Prostate gland (tissue), 2 donors: ENCODE measurements around the gene GNPTAB.

Experiments used
- POLR2A ChIP-seq: fragments of 450-650 bp; IDR thresholded peaks from one replicate; pipeline ENCODE4 v1.6.1; 2016; ENCODE audit warnings: antibody characterized with exemption, mild to moderate bottlenecking
- POLR2AphosphoS5 ChIP-seq: sonication (generic); formaldehyde crosslinking; IDR thresholded peaks from one replicate; pipeline ENCODE4 v1.6.1; 2017; ENCODE audit warnings: antibody characterized with exemption
- TF ChIP-seq, protein P1 (sequence below), 4 experiments: fragments of 200-600 bp in 2 of 4; fragments of 450-650 bp in 2 of 4; sonication (generic) in 2 of 4; IDR thresholded peaks; 1 replicate in 3 of 4; 2 replicates in 1 of 4; pipeline ENCODE4 v1.5.1; 2016 to 2019; ENCODE audit warnings: antibody characterized with exemption in 4 of 4, mild to moderate bottlenecking in 2 of 4, moderate library complexity in 2 of 4

DNA sequence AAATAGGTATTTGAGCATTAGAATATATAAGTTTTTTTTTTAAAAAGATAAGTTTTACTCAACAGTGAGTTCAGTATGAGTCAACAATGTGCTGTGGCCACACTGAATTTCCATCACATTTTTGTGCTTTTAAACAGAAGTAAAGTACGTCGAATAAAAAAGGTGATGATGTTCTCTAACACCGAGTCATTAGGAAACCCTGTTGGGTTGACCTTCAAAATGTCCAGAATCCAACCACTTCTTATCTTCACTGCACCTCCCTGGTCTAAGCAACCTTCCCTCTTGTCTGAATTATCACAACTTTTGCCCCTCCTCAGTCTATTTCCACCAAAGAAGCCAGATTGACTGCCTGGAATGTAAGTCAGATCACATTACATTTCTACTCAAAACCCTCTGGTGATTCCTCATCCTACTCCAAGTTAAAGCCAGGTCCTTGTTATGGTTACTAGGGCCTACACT is 48.5 kb downstream of the GNPTAB start:
- TF ChIP-seq, protein P1, sequence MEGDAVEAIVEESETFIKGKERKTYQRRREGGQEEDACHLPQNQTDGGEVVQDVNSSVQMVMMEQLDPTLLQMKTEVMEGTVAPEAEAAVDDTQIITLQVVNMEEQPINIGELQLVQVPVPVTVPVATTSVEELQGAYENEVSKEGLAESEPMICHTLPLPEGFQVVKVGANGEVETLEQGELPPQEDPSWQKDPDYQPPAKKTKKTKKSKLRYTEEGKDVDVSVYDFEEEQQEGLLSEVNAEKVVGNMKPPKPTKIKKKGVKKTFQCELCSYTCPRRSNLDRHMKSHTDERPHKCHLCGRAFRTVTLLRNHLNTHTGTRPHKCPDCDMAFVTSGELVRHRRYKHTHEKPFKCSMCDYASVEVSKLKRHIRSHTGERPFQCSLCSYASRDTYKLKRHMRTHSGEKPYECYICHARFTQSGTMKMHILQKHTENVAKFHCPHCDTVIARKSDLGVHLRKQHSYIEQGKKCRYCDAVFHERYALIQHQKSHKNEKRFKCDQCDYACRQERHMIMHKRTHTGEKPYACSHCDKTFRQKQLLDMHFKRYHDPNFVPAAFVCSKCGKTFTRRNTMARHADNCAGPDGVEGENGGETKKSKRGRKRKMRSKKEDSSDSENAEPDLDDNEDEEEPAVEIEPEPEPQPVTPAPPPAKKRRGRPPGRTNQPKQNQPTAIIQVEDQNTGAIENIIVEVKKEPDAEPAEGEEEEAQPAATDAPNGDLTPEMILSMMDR (IDR thresholded peaks at IDR 0.05): no peak
- TF ChIP-seq POLR2A (no peak), POLR2AphosphoS5 (no peak)
